GM12878 (cell line): Measurements from ENCODE around the gene DENND2C. TPM values are rescaled to one million over a fixed set of nuclear protein-coding genes. Genes with fewer than 3 reads are reported as not detected.

ENCODE experiments used
- ATAC-seq: fragments of 200-7000 bp; cut with Tn5 transposase; 3 replicates; pipeline ENCODE4 v1.9.1; 2020; ENCODE audit warnings: mild to moderate bottlenecking, moderate library complexity
- BruUV-seq: library from RNA; stranded (reverse); fragments of 400-500 nt; replicated peaks from 2 replicates; lab custom pipeline; 2021; lab: Mats Ljungman, UMichigan
- CTCF ChIA-PET: fragments of 300-600 bp; sonication (Branson Sonifier 250); formaldehyde crosslinking; extraction: SDS; loops from one replicate; lab custom pipeline; 2021; ENCODE audit warnings: inconsistent platforms; lab: Yijun Ruan, JAX
- POLR2A ChIA-PET: fragments of 350-600 bp; formaldehyde crosslinking; extraction: SDS; loops from one replicate; lab custom pipeline; 2021; ENCODE audit warnings: inconsistent platforms; lab: Charles Lee
- RAD21 ChIA-PET: fragments of 300-600 bp; sonication (Branson Sonifier 250); formaldehyde crosslinking; loops from one replicate; lab custom pipeline; 2023; ENCODE audit warnings: antibody characterized with exemption; ENCODE audit not compliant: unreplicated experiment; lab: Charles Lee
- SMC1A ChIA-PET: fragments of 300-600 bp; sonication (Branson Sonifier 250); formaldehyde crosslinking; loops from one replicate; lab custom pipeline; 2023; ENCODE audit not compliant: unreplicated experiment, uncharacterized antibody; lab: Charles Lee
- DNase-seq: peaks from one replicate; pipeline ENCODE4 v3.0.0-alpha.2; 2011; ENCODE audit warnings: low read depth, low spot score
- FAIRE-seq: peaks from 3 replicates; lab custom pipeline; 2011; peaks lifted over from hg19 to GRCh38; lab: Jason Lieb, UNC
- H2AFZ ChIP-seq: 2 replicates; pipeline ENCODE4 v1.6.0; 2011; ENCODE audit warnings: low read depth, low read length, control low read depth; ENCODE audit not compliant: control insufficient read depth
- H3K27ac ChIP-seq: 2 replicates; pipeline ENCODE4 v1.5.1; 2011; ENCODE audit warnings: control low read depth; ENCODE audit not compliant: control insufficient read depth, insufficient read depth
- H3K27me3 ChIP-seq, 2 experiments: replicated peaks in 1 of 2; 2 replicates each; pipeline versions ENCODE4 v1.6.0 to v1.6.1; 2011; ENCODE audit warnings: low read length in 1 of 2; ENCODE audit not compliant: control insufficient read depth in 2 of 2, insufficient read depth in 2 of 2
- H3K36me3 ChIP-seq, 2 experiments: 2 replicates each; pipeline ENCODE4 v1.5.1; 2011; ENCODE audit warnings: low read length in 1 of 2; ENCODE audit not compliant: control insufficient read depth in 2 of 2, insufficient read depth in 2 of 2
- H3K4me1 ChIP-seq: 2 replicates; pipeline ENCODE4 v1.6.1; 2011; ENCODE audit warnings: mild to moderate bottlenecking, low read length, moderate library complexity, mixed read lengths; ENCODE audit not compliant: control insufficient read depth, insufficient read depth
- H3K4me2 ChIP-seq: 2 replicates; pipeline ENCODE4 v1.6.0; 2011; ENCODE audit warnings: control low read depth; ENCODE audit not compliant: control insufficient read depth, insufficient read depth
- H3K4me3 ChIP-seq: fragments of 200-600 bp; sonication (generic); 2 replicates; pipeline ENCODE4 v1.5.1; 2016
- H3K79me2 ChIP-seq: 2 replicates; pipeline ENCODE4 v1.6.0; 2011; ENCODE audit warnings: low read length; ENCODE audit not compliant: control insufficient read depth, insufficient read depth
- H3K9ac ChIP-seq: 2 replicates; pipeline ENCODE4 v1.8.0; 2011; ENCODE audit warnings: low read length, control low read depth, mixed read lengths; ENCODE audit not compliant: control insufficient read depth, insufficient read depth
- H3K9me3 ChIP-seq: replicated peaks from 3 replicates; pipeline ENCODE4 v1.5.1; 2011; ENCODE audit warnings: mild to moderate bottlenecking, low read length; ENCODE audit not compliant: control insufficient read depth, insufficient read depth
- H4K20me1 ChIP-seq: 2 replicates; pipeline ENCODE4 v1.6.0; 2011; ENCODE audit not compliant: control insufficient read depth, insufficient read depth
- ASH2L ChIP-seq: fragments of 300-600, 200-600 bp; sonication (generic); IDR thresholded peaks from 2 replicates; pipeline ENCODE4 v1.6.1; 2017; ENCODE audit warnings: low read depth, mild to moderate bottlenecking, borderline replicate concordance
- CUX1 ChIP-seq: IDR thresholded peaks from 2 replicates; pipeline ENCODE4 v1.6.1; 2012; ENCODE audit warnings: improper control_type of control experiment, low read depth, low read length; ENCODE audit not compliant: insufficient replicate concordance
- EP300 ChIP-seq, 2 experiments: fragments of 150-350 bp in 1 of 2; IDR thresholded peaks; 2 replicates each; pipeline ENCODE4 v1.6.1; 2011 to 2012; ENCODE audit warnings: low read depth in 2 of 2, low read length in 2 of 2, borderline replicate concordance in 1 of 2, improper control_type of control experiment in 1 of 2, inconsistent platforms in 1 of 2; ENCODE audit not compliant: control insufficient read depth in 1 of 2
- ESRRA ChIP-seq: IDR thresholded peaks from 2 replicates; pipeline ENCODE4 v1.6.1; 2012; ENCODE audit warnings: mild to moderate bottlenecking, low read length, improper control_type of control experiment
- KAT2A ChIP-seq: conservative IDR thresholded peaks from 2 replicates; pipeline ENCODE4 v1.6.1; 2011; ENCODE audit warnings: low read depth, low read length; ENCODE audit not compliant: control insufficient read depth
- MYB ChIP-seq: fragments of 150-350 bp; IDR thresholded peaks from 2 replicates; pipeline ENCODE4 v1.6.1; 2014; ENCODE audit warnings: mild to moderate bottlenecking, low read depth, low read length, borderline replicate concordance
- NFYB ChIP-seq: IDR thresholded peaks from 2 replicates; pipeline ENCODE4 v1.6.1; 2011; ENCODE audit warnings: low read depth, mild to moderate bottlenecking, low read length, improper control_type of control experiment, moderate library complexity; ENCODE audit not compliant: insufficient read depth
- PML ChIP-seq: IDR thresholded peaks from 2 replicates; pipeline ENCODE4 v1.6.1; 2012; ENCODE audit warnings: low read length, inconsistent platforms
- POLR2A ChIP-seq: IDR thresholded peaks from 2 replicates; pipeline ENCODE4 v1.6.1; 2011; ENCODE audit warnings: low read depth, mild to moderate bottlenecking, low read length
- SIX5 ChIP-seq: IDR thresholded peaks from 2 replicates; pipeline ENCODE4 v1.6.1; 2011; ENCODE audit warnings: mild to moderate bottlenecking, low read depth, low read length, moderate library complexity; ENCODE audit not compliant: severe bottlenecking
- SMAD5 ChIP-seq: IDR thresholded peaks from 2 replicates; pipeline ENCODE4 v1.6.1; 2016; ENCODE audit warnings: antibody characterized with exemption, low read depth
- ZNF274 ChIP-seq: IDR thresholded peaks from one replicate; pipeline ENCODE4 v1.8.0; 2011; ENCODE audit not compliant: insufficient read length, insufficient read depth
- ZZZ3 ChIP-seq: IDR thresholded peaks from 2 replicates; pipeline ENCODE4 v1.6.1; 2011; ENCODE audit warnings: low read depth; ENCODE audit not compliant: control insufficient read depth, insufficient read length
- WGBS: methylation state at CpG from one replicate; pipeline ENCODE4 v1.1.6; 2016; ENCODE audit warnings: low lambda C conversion rate; ENCODE audit not compliant: insufficient replicate concordance, insufficient coverage; ENCODE audit errors: missing lambda C conversion rate; 5-methylcytosine and 5-hydroxymethylcytosine counted together
- in situ Hi-C: fragments of 300-500 bp; cut with MboI; formaldehyde crosslinking; loops from 9 replicates; pipeline ENCODE4 v1.14.3; 2018; ENCODE audit warnings: mixed read lengths
- intact Hi-C: fragments of 100-400 bp; cut with micrococcal nuclease; formaldehyde crosslinking; loops from one replicate; pipeline ENCODE4 v1.14.2; 2022; ENCODE audit not compliant: unreplicated experiment
- polyA plus RNA-seq, 11 experiments: library from polyadenylated mRNA; depleted of rRNA in 4 of 11; unstranded in 6 of 11; stranded (reverse) in 5 of 11; fragments of >200 nt; fragmentation: Nextera tagmentation in 4 of 11; fragmentation: Illumina TruSeq in 1 of 11; extraction: Ambion mirVana in 4 of 11; extraction: Trizol in 1 of 11; gene quantifications; 1 replicate in 1 of 11; 2 replicates in 10 of 11; pipeline versions ENCODE4 v1.2.1 to v1.2.3, GENCODE V29; 2011 to 2016; ENCODE audit warnings: inconsistent platforms in 2 of 11, missing spikeins in 2 of 11, low read depth in 1 of 11
- total RNA-seq, 4 experiments: library from RNA; depleted of rRNA in 3 of 4; stranded (reverse); fragments of >200 nt in 3 of 4; fragmentation: Illumina TruSeq in 1 of 4; extraction: Trizol in 1 of 4; gene quantifications; 2 replicates each; pipeline versions ENCODE4 v1.2.1 to v1.2.3, GENCODE V29; 2013 to 2021
- TF ChIP-seq, protein P1 (sequence below): IDR thresholded peaks from 2 replicates; pipeline ENCODE4 v1.6.1; 2012; ENCODE audit warnings: low read length, inconsistent platforms
- TF ChIP-seq, protein P2 (sequence below), 3 experiments: IDR thresholded peaks in 2 of 3; conservative IDR thresholded peaks in 1 of 3; 2 replicates each; pipeline ENCODE4 v1.5.1; 2011; ENCODE audit warnings: low read depth in 3 of 3, low read length in 3 of 3, mild to moderate bottlenecking in 3 of 3, control low read depth in 2 of 3, moderate library complexity in 2 of 3, inconsistent platforms in 1 of 3, mixed read lengths in 1 of 3; ENCODE audit not compliant: control insufficient read depth in 2 of 3, insufficient read depth in 1 of 3; ENCODE audit errors: extremely low read depth in 1 of 3

The DENND2C gene
- total and polyA plus RNA-seq, 10 of the 15 experiments (the other 5 are each of a cell fraction or from before 2014, with no cell fraction given), result 0.01 to 0.10 (median 0.06) TPM; not detected in 3

DNA sequence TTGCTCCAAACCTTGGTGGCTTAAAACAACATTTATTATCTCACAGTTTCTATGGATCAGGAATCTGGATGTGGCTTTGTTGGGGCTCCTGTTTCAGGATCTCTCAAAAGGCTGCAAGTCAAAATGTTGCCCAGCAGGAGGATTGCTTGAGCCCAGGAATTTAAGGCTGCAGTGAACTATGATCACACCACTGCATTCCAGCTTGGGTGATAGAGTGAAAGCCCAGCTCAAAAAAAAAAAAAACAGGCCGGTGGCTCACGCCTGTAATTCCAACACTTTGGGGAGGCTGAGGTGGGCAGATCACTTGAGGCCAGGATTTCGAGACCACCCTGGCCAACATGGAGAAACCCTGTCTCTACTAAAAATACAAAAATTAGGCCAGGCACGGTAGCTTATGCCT is 118.4 kb downstream of the DENND2C start:
- Histone ChIP-seq H3K79me2 (no peaks in the 10 kb centered on the region), H3K4me1 (no peaks in the 10 kb centered on the region), H3K9me3 (no peaks in the 10 kb centered on the region), H3K27ac (no peak overlapping the region), H3K36me3 (no peaks in the 10 kb centered on the region), H3K9ac (no peak overlapping the region), H3K4me2 (no peak overlapping the region), H4K20me1 (no peaks in the 10 kb centered on the region), H2AFZ (no peak overlapping the region), H3K27me3 (no peaks in the 10 kb centered on the region), H3K4me3 (no peak overlapping the region)
- SMC1A ChIA-PET, result no interaction called here
- in situ Hi-C loops (loop anchor here (10.0 kb wide), 1 partner anchor 577 kb away; the partner anchor contains the start of gene OLFML3), intact Hi-C loops (no loop called here)
- 29% methylated on average over 4 of the region's 4 CpGs for WGBS
- no peak for TF ChIP-seq NFYB
- no peak for TF ChIP-seq EP300 (IDR thresholded peaks at IDR 0.05; ENCODE audit: borderline replicate concordance in 1 of 2, control insufficient read depth in 1 of 2, low read depth in 2 of 2, low read length in 2 of 2)
- no peak for TF ChIP-seq ESRRA
- no peak for TF ChIP-seq CUX1
- no peak for TF ChIP-seq PML
- no peak for TF ChIP-seq SMAD5
- no peak for TF ChIP-seq ASH2L
- TF ChIP-seq POLR2A, result no peak
- TF ChIP-seq, protein P1, sequence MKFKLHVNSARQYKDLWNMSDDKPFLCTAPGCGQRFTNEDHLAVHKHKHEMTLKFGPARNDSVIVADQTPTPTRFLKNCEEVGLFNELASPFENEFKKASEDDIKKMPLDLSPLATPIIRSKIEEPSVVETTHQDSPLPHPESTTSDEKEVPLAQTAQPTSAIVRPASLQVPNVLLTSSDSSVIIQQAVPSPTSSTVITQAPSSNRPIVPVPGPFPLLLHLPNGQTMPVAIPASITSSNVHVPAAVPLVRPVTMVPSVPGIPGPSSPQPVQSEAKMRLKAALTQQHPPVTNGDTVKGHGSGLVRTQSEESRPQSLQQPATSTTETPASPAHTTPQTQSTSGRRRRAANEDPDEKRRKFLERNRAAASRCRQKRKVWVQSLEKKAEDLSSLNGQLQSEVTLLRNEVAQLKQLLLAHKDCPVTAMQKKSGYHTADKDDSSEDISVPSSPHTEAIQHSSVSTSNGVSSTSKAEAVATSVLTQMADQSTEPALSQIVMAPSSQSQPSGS, result no peak
- TF ChIP-seq SIX5, result no peak
- no peak for TF ChIP-seq KAT2A
- no peak for TF ChIP-seq MYB
- no peak for TF ChIP-seq ZNF274
- TF ChIP-seq ZZZ3, result no peak
- TF ChIP-seq, protein P2, sequence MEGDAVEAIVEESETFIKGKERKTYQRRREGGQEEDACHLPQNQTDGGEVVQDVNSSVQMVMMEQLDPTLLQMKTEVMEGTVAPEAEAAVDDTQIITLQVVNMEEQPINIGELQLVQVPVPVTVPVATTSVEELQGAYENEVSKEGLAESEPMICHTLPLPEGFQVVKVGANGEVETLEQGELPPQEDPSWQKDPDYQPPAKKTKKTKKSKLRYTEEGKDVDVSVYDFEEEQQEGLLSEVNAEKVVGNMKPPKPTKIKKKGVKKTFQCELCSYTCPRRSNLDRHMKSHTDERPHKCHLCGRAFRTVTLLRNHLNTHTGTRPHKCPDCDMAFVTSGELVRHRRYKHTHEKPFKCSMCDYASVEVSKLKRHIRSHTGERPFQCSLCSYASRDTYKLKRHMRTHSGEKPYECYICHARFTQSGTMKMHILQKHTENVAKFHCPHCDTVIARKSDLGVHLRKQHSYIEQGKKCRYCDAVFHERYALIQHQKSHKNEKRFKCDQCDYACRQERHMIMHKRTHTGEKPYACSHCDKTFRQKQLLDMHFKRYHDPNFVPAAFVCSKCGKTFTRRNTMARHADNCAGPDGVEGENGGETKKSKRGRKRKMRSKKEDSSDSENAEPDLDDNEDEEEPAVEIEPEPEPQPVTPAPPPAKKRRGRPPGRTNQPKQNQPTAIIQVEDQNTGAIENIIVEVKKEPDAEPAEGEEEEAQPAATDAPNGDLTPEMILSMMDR (IDR thresholded peaks at IDR 0.05 in 2 of 3, conservative IDR thresholded peaks at IDR 0.05 in 1 of 3; ENCODE audit: control insufficient read depth in 2 of 3, extremely low read depth in 1 of 3, insufficient read depth in 1 of 3, low read depth in 3 of 3, low read length in 3 of 3), result no peak
- DNase-seq, result no peak
- POLR2A ChIA-PET, result interaction anchor here (0.6 kb wide), 1 partner anchor 21 kb away, joined by 3 read pairs; no protein-coding TSS in a partner anchor
- ATAC-seq, result no peak
- no TSS peak for BruUV-seq
- CTCF ChIA-PET, result no interaction called here
- RAD21 ChIA-PET, result no interaction called here
- FAIRE-seq, result no peak
